GM11168 (cell line): ENCODE data around the gene ARHGAP9.

Experiments used
- in situ Hi-C: fragments of 300-500 bp; cut with MboI; formaldehyde crosslinking; loops from one replicate; pipeline ENCODE4 v1.12.0; 2022; ENCODE audit warnings: low sequenced_read_pairs; ENCODE audit not compliant: unreplicated experiment

The ARHGAP9 gene

GRCh38 chr12:57479376-57480115, at the start of gene ARHGAP9:
TSS of gene ARHGAP9 (minus strand) at chr12:57479866. CDS start at chr12:57479406, 460 bp downstream.
- in situ Hi-C loops, result no loop called here

DNA sequence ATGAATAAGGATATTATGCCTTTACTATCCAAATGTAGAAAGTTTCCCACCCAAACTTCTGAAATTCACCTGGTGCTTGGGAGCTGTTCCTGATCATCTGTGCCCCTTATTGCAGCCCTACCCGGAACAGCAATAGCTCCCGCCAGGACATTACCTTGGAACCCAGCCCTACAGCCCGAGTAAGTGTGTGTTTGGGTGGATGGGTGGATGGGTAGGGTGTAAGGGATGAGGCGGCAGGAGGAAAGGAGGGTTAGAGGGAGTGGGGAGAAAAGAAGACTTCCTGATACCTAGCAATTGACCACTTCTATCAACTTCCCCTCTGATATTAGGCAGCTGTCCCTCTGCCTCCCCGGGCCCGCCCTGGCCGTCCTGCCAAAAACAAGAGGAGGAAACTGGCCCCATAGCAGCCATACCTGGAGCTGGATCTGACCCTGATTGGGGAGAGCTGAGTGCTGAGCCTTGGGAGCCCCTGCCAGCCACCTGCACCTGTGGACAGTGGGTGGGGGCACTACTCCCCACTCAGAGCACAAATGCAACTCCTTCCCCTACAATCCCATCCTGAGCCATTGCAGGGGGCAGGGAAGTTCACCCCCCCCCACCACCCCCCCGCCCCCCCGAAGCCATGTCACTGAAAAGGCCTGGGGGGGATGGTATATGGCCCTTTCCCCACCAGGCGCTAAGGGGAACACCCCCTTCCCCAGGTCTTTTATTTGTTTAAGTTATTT, 49.3 kb upstream of the ARHGAP9 start:
- in situ Hi-C loops, result no loop called here

GRCh38 chr12:57528176-57528575, 48.5 kb upstream of the ARHGAP9 start:
- in situ Hi-C loops, result no loop called here

GRCh38 chr12:57527184-57527583, 47.5 kb upstream of the ARHGAP9 start:
- in situ Hi-C loops, result no loop called here

GRCh38 chr12:57526477-57527126, 46.9 kb upstream of the ARHGAP9 start:
- in situ Hi-C loops, result no loop called here

- in situ Hi-C loops, result no loop called here
These were observed 46.1 kb upstream of the ARHGAP9 start for GRCh38 chr12:57525615-57526383.

DNA sequence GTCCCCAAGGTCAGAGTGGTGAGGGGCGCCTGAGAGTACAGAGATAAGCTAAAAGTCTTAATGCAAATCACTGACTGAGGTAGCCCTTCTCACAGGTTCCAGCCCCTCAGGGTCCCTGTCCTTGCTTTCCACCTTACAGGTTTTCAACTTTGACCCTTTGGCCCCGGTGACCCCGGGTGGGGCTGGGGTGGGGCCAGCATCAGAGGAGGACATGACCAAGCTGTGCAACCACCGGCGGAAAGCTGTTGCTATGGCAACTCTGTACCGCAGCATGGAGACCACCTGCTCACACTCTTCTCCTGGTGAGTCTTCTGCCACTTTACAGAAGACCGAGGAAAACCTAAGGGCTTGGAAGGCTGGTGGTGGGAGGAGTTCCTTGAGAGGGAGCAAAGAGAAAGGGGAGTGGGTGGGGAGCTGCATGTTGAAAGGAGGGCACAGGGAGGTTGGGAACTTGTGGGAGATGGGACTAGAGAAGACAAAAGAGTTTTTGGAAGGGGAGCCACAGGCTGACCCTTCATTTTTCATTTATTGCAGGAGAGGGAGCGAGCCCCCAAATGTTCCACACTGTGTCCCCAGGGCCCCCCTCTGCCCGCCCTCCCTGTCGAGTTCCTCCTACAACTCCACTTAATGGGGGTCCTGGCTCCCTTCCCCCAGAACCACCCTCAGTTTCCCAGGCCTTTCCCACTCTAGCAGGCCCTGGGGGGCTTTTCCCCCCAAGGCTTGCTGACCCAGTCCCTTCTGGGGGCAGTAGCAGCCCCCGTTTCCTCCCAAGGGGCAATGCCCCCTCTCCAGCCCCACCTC, 45.3 kb upstream of the ARHGAP9 start:
- in situ Hi-C loops, result no loop called here

GRCh38 chr12:57523706-57524614, 44.3 kb upstream of the ARHGAP9 start:
- in situ Hi-C loops, result no loop called here

DNA sequence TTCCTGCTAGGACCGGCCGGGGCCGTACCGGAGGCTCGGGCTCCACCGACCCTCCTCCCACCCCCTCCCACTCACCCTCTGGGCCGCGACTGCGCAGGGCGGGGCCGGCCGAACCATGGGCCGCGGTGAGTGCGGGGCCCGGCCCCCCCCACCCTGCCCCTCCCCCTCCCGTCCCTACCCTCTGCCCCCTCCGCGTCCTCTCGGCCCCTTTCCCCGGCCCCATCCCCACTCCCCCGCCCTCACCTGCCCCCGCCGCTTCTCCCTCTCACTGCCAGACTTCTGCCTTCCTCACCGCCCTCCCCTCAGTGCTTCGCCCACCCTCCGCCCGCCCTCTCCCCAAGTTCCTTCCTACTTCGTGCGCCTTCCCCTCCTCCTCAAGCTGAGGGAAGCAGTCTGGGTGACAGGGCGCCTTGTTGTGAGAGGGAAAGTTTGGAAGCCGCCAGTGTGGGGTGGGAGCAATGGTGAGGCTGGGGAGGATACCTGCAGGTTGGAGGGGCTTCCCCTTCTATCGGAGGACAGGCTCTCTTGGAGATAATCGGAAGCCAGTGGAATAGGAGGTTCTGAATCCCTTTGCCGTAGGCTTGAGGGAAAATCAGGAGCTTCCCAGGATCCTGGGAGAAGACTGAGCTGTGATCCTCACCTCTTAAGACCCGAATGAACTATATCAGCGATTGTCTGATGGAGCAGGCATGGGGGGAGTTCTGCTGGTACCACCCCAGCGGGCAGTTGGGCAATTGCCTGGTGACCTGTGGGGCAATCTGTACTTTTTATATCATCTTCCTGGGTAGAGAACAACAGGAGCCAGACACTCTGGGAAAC, 43.4 kb upstream of the ARHGAP9 start:
- in situ Hi-C loops, result no loop called here

DNA sequence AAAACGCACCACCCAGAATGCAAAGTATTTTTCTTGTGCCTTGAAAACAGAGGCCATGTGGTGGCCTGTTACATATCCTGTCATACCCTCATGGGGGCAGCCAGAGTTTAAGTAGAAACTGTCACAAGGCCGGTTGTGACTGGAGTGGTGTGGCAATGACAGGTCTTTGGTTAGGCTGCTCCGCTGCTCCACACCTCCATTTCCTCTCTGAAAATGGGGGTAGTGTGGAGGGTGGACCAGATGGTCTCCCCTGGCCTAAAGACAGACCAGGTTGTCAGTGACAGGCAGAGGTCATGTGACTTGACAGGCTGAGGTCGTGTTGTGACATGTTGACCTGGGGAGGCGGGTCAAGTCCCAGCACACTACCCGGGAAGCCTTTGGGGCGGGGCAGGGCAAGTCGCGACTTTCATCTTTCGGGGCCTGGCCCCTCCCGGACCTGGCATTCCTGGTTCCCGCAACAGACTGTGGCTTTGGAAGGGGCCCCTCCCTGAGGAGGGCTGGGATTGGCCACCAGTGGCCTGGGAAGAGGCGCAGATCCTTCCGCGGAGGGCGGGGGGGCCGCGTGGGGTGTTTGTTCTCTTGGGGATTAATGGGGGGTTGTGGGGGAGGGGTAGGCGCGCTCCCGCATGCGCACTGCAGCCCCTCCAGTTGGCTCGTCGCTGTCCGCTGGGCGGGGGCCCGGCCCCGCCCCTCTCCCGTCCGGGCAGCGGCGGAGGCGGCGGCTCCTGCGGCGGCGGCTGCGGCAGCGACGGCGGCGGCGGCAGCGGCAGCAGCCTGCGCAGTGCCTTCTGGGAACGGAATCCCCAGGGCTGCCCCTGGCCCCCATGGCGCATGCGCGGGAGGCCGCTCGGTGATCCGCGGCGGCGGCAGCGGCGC, 42.6 kb upstream of the ARHGAP9 start, which contains the start of gene MBD6:
Gene MBD6, plus strand, starts transcription at position 814 of the 876 bp plus-strand sequence. CDS start 1,480 bp downstream, outside the sequence.
- in situ Hi-C loops, result no loop called here

DNA sequence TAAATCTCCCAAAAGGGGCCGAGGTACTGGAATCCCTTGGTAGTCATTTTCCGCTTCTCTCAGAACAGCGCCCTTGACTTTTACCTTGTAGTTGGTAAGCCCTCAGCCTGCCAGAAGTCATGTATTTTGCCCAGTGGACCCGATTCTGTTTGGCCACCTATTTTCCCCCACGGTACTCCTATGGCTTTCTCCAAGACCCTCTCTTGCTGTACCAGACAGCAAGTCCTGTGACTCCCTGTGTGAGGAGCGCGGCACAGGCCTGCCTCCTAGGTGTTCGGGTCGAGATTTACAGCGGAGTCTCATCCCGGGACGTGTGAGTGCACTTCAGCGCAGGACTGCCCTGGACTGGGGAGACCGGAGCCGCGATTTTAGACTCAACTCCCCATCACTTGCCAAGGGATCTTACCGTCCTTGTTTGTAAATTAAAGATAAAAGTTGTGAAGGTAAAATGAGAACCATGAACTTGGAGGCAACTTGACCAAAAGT, 41.9 kb upstream of the ARHGAP9 start:
- in situ Hi-C loops, result no loop called here

GRCh38 chr12:57520053-57520818, 40.6 kb upstream of the ARHGAP9 start, which contains the start of gene DDIT3:
TSS of gene DDIT3 (minus strand) at chr12:57520514. CDS start at chr12:57517406, 3,108 bp downstream.
- in situ Hi-C loops, result no loop called here

GRCh38 chr12:57519796-57520052, 40.1 kb upstream of the ARHGAP9 start:
- in situ Hi-C loops, result no loop called here

DNA sequence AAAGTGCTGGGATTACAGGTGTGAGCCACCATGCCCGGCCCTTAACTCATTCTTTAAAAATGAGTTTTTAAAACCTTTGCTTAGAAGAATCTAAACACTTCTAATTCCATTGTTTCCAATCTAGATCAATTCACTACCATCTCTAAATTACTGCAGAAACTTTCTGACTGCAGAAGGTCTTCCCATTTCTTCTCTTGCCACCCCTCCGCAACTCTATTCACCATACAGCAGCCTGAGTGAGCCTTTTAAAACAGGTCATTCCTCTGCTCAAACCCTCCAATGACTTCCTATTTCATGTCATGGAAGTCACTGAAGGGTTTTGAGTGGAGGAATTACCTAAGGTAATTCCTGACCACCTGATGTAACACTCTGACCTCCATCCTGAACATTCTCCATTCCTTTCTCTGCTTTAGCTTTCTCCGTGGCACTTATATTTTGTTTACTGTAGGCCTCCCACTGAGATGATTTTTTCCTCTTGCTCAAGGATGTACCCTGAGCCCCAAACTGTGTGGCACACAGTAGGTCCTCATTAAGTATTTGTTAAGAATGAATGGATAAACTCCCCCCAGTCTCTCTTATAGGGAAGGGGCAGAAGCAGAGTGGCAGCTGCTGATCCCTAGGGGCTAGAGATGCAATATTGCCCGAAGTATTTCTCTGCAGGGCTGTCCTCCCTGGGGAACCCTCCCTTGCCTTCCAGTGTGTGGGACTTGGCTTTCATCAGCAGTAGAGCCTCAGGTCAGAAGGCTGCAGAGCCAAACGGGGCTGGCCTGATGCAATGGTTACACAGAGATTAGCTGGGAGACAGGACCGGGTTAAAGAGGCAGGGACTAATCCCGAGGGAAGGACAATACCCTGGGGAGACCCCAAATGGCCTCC, 39.5 kb upstream of the ARHGAP9 start:
- in situ Hi-C loops, result no loop called here
